ENCODE data around the gene ESPN. TPM values are rescaled to one million over a fixed set of nuclear protein-coding genes. Genes with fewer than 3 reads are reported as not detected.

ESPN gene
- total RNA-seq, 4 donors from 2014 or later = 40.2 to 368 (median 157) TPM

- H3K27me3 ChIP-seq = peaks cover 19% of the 10 kb centered on the region
Measured at GRCh38 chr1:6487804-6488484, 63.4 kb downstream of the ESPN start.

GRCh38 chr1:6488602-6489382 is 64.2 kb downstream of the ESPN start:
- peaks cover 19% of the 10 kb centered on the region for H3K27me3 ChIP-seq
- no peaks in the 10 kb centered on the region for H3K36me3 ChIP-seq
- WGBS, 2 donors (ENCODE audit: low coverage in 1 of 2) = 76% methylated on average over 9 of the region's 13 CpGs; no CpG with 5 or more reads in 1 of the 2 donors
- TF ChIP-seq POLR2AphosphoS5 (IDR thresholded peaks at IDR 0.05) (peak in 1 of 3 donors; percentile 13), POLR2A (IDR thresholded peaks at IDR 0.05) (no peak), EP300 (IDR thresholded peaks at IDR 0.05; ENCODE audit: low read depth) (no peak), CTCF (IDR thresholded peaks at IDR 0.05) (no peak)
- H3K4me1 ChIP-seq = peaks cover 7 to 52% (median 41%) of the 10 kb centered on the region in 4 donors
- no peak overlapping the region for H3K4me3 ChIP-seq
- peak; percentile 81 for DNase-seq
- intact Hi-C loops (cut with DNase I; ENCODE audit: low total_unique reads) (no loop called here), in situ Hi-C loops (cut with MboI; ENCODE audit: low pct_ligation_motif_present in 1 of 4, low pct_unique_long_range_greater_than_20kb in 1 of 4, low sequenced_read_pairs in 3 of 4) (loop anchor here (10.0 to 25.0 kb wide), 2 partner anchors 149 to 156 kb away; no protein-coding TSS in a partner anchor)
- H3K9me3 ChIP-seq = no peaks in the 10 kb centered on the region
- H3K27ac ChIP-seq = peak overlapping the region in 3 of 4 donors; percentile 13 to 75 (median 34)

More at GRCh38 chr1:6487804-6488484, 63.4 kb downstream of the ESPN start:
- no peak overlapping the region for H3K27ac ChIP-seq
- in situ Hi-C loops (cut with MboI; ENCODE audit: low pct_ligation_motif_present in 1 of 4, low pct_unique_long_range_greater_than_20kb in 1 of 4, low sequenced_read_pairs in 3 of 4) = loop anchor here (10.0 to 25.0 kb wide), 2 partner anchors 149 to 157 kb away; no protein-coding TSS in a partner anchor
- no peak for DNase-seq
- 80 to 89% methylated on average over 1 to 14 of the region's 14 CpGs for WGBS, 2 donors (ENCODE audit: low coverage in 1 of 2)
- H3K4me1 ChIP-seq = peaks cover 7 to 61% (median 49%) of the 10 kb centered on the region in 4 donors
- no peak overlapping the region for H3K4me3 ChIP-seq
- H3K36me3 ChIP-seq = no peaks in the 10 kb centered on the region
- intact Hi-C loops (cut with DNase I; ENCODE audit: low total_unique reads) = no loop called here
- TF ChIP-seq CTCF (IDR thresholded peaks at IDR 0.05) = no peak
- no peak for TF ChIP-seq POLR2A (IDR thresholded peaks at IDR 0.05)
- TF ChIP-seq POLR2AphosphoS5 (IDR thresholded peaks at IDR 0.05) = no peak
- TF ChIP-seq EP300 (IDR thresholded peaks at IDR 0.05; ENCODE audit: low read depth) = no peak
- H3K9me3 ChIP-seq = no peaks in the 10 kb centered on the region

GRCh38 chr1:6489383-6489765 is 64.8 kb downstream of the ESPN start:
- TF ChIP-seq EP300 (IDR thresholded peaks at IDR 0.05; ENCODE audit: low read depth) (no peak), POLR2A (IDR thresholded peaks at IDR 0.05) (no peak), CTCF (IDR thresholded peaks at IDR 0.05) (no peak), POLR2AphosphoS5 (IDR thresholded peaks at IDR 0.05) (no peak)
- H3K9me3 ChIP-seq = no peaks in the 10 kb centered on the region
- DNase-seq = no peak
- H3K27me3 ChIP-seq = peaks cover 19% of the 10 kb centered on the region
- no peaks in the 10 kb centered on the region for H3K36me3 ChIP-seq
- peak overlapping the region in 3 of 4 donors; percentile 13 to 75 (median 34) for H3K27ac ChIP-seq
- intact Hi-C loops (cut with DNase I; ENCODE audit: low total_unique reads) = no loop called here
- H3K4me1 ChIP-seq = peaks cover 7 to 52% (median 41%) of the 10 kb centered on the region in 4 donors
- in situ Hi-C loops (cut with MboI; ENCODE audit: low pct_ligation_motif_present in 1 of 4, low pct_unique_long_range_greater_than_20kb in 1 of 4, low sequenced_read_pairs in 3 of 4) = loop anchor here (10.0 to 25.0 kb wide), 2 partner anchors 148 to 155 kb away; no protein-coding TSS in a partner anchor
- no peak overlapping the region for H3K4me3 ChIP-seq
- 49% methylated on average over 9 of the region's 9 CpGs; no CpG with 5 or more reads in 1 of the 2 donors for WGBS, 2 donors (ENCODE audit: low coverage in 1 of 2)

GRCh38 chr1:6489799-6490180 is 65.2 kb downstream of the ESPN start:
- WGBS, 2 donors (ENCODE audit: low coverage in 1 of 2) = 25% methylated on average over 9 of the region's 21 CpGs; no CpG with 5 or more reads in 1 of the 2 donors

More at GRCh38 chr1:6489799-6490180, 65.2 kb downstream of the ESPN start:
- in situ Hi-C loops (cut with MboI; ENCODE audit: low pct_ligation_motif_present in 1 of 4, low pct_unique_long_range_greater_than_20kb in 1 of 4, low sequenced_read_pairs in 3 of 4) = loop anchor here (10.0 to 25.0 kb wide), 2 partner anchors 148 to 155 kb away; no protein-coding TSS in a partner anchor
- TF ChIP-seq EP300 (IDR thresholded peaks at IDR 0.05; ENCODE audit: low read depth) (no peak), POLR2AphosphoS5 (IDR thresholded peaks at IDR 0.05) (no peak), CTCF (IDR thresholded peaks at IDR 0.05) (peak; percentile 92 to 97 (median 96)), POLR2A (IDR thresholded peaks at IDR 0.05) (no peak)
- Histone ChIP-seq H3K36me3 (no peaks in the 10 kb centered on the region), H3K4me1 (peaks cover 7 to 49% (median 40%) of the 10 kb centered on the region in 4 donors), H3K27ac (peak overlapping the region; percentile 75 to 87 (median 80)), H3K4me3 (peak overlapping the region; percentile 51 to 90 (median 60)), H3K9me3 (no peaks in the 10 kb centered on the region), H3K27me3 (peaks cover 16% of the 10 kb centered on the region)
- intact Hi-C loops (cut with DNase I; ENCODE audit: low total_unique reads) = no loop called here
- peak; percentile 85 for DNase-seq

Measured in transverse colon (tissue), 4 donors.